HFFc6 (cell line): ENCODE measurements around the gene FTH1. TPM values are rescaled to one million over a fixed set of nuclear protein-coding genes. Genes with fewer than 3 reads are reported as not detected.

Experiments
- DNase-seq: peaks from one replicate; pipeline ENCODE4 v3.0.0-alpha.2; 2018
- H3K27ac Mint-ChIP-seq: 2 replicates; pipeline ENCODE4 v1.8.0; 2020; ENCODE audit warnings: mild to moderate bottlenecking, mixed read lengths
- H3K27me3 Mint-ChIP-seq: 2 replicates; pipeline ENCODE4 v1.8.0; 2021; ENCODE audit warnings: mild to moderate bottlenecking, moderate library complexity, mixed read lengths; ENCODE audit not compliant: insufficient read depth
- H3K36me3 Mint-ChIP-seq: 2 replicates; pipeline ENCODE4 v1.8.0; 2021; ENCODE audit warnings: low read depth, mixed read lengths
- H3K4me1 Mint-ChIP-seq: 2 replicates; pipeline ENCODE4 v1.8.0; 2020; ENCODE audit warnings: low read depth, mixed read lengths
- H3K4me3 Mint-ChIP-seq: 2 replicates; pipeline ENCODE4 v1.8.0; 2020; ENCODE audit warnings: mild to moderate bottlenecking, moderate library complexity, mixed read lengths
- H3K9me3 Mint-ChIP-seq: 2 replicates; pipeline ENCODE4 v1.8.0; 2020; ENCODE audit warnings: mild to moderate bottlenecking, mixed read lengths
- CTCF ChIP-seq: fragments of 200-600 bp; sonication (generic); IDR thresholded peaks from 2 replicates; pipeline ENCODE4 v1.5.0; 2021; ENCODE audit warnings: antibody characterized with exemption, mild to moderate bottlenecking
- total RNA-seq, 6 experiments: library from RNA; stranded (reverse); fragmentation: NEBNext Ultra II Directional; extraction: Animal tissue kit (Norgen Biotek cat#: 25700); gene quantifications; 2 replicates in 1 of 6; 3 replicates in 5 of 6; pipeline ENCODE4 v1.2.3, GENCODE V29; 2021

Gene FTH1
- total RNA-seq, 6 experiments from 2014 or later, result 2,192 to 2,832 (median 2,637) TPM

- H3K36me3 Mint-ChIP-seq, result no peaks in the 10 kb centered on the region
Measured at GRCh38 chr11:61952882-61953281, 14.6 kb downstream of the FTH1 start.

GRCh38 chr11:61951484-61952135 is 15.8 kb downstream of the FTH1 start:
- no peak for TF ChIP-seq CTCF
- Mint-ChIP-seq H3K36me3 (no peaks in the 10 kb centered on the region), H3K27ac (no peak overlapping the region), H3K9me3 (no peaks in the 10 kb centered on the region), H3K4me3 (no peak overlapping the region), H3K27me3 (peaks cover 2% of the 10 kb centered on the region; the same call in 1 of the 2 replicates), H3K4me1 (peaks cover 34% of the 10 kb centered on the region)
- DNase-seq, result no peak

More at GRCh38 chr11:61952882-61953281, 14.6 kb downstream of the FTH1 start:
- DNase-seq, result no peak
- Mint-ChIP-seq H3K27ac (no peak overlapping the region), H3K4me1 (peaks cover 23% of the 10 kb centered on the region), H3K27me3 (peaks cover 2% of the 10 kb centered on the region; the same call in 1 of the 2 replicates), H3K4me3 (no peak overlapping the region), H3K9me3 (no peaks in the 10 kb centered on the region)
- TF ChIP-seq CTCF, result no peak

- peak within 1 kb of the TSS; percentile 68 for H3K27ac Mint-ChIP-seq
- no peaks in the 10 kb centered on the region for H3K36me3 Mint-ChIP-seq
- H3K4me3 Mint-ChIP-seq, result peak within 1 kb of the TSS; percentile 34; the same call in 1 of the 2 replicates
- TF ChIP-seq CTCF, result no peak
- no peak for DNase-seq
- H3K27me3 Mint-ChIP-seq, result peaks cover 5% of the 10 kb centered on the region; the same call in 1 of the 2 replicates
- H3K9me3 Mint-ChIP-seq, result no peaks in the 10 kb centered on the region
- H3K4me1 Mint-ChIP-seq, result peaks cover 34% of the 10 kb centered on the region
Measured at GRCh38 chr11:61950035-61950547, 17.3 kb downstream of the FTH1 start, which contains the start of gene BEST1. BEST1 (plus strand) TSS chr11:61950351; CDS start chr11:61951807, 1,456 bp downstream.

GRCh38 chr11:61949169-61950034 is 18.0 kb downstream of the FTH1 start:
- Mint-ChIP-seq H3K4me1 (peaks cover 27% of the 10 kb centered on the region), H3K27me3 (peaks cover 5% of the 10 kb centered on the region; the same call in 1 of the 2 replicates), H3K27ac (peak overlapping the region; percentile 68), H3K9me3 (no peaks in the 10 kb centered on the region), H3K36me3 (no peaks in the 10 kb centered on the region), H3K4me3 (peak overlapping the region; percentile 34; the same call in 1 of the 2 replicates)
- no peak for TF ChIP-seq CTCF
- peak; percentile 84 for DNase-seq

- Mint-ChIP-seq H3K4me1 (peaks cover 21% of the 10 kb centered on the region), H3K4me3 (no peak overlapping the region), H3K36me3 (no peaks in the 10 kb centered on the region), H3K9me3 (no peaks in the 10 kb centered on the region), H3K27me3 (peaks cover 7% of the 10 kb centered on the region; the same call in 1 of the 2 replicates), H3K27ac (no peak overlapping the region)
- DNase-seq, result no peak
- no peak for TF ChIP-seq CTCF
Measured at GRCh38 chr11:61948505-61948904, 18.9 kb downstream of the FTH1 start.
